CD14-positive monocyte (primary cell): ENCODE measurements around the gene C17orf100. TPM values are rescaled to one million over a fixed set of nuclear protein-coding genes. Genes with fewer than 3 reads are reported as not detected.
"Not testable (repeated sequence)": the region's sequence is repeated elsewhere in the genome, so short reads cannot be mapped to it uniquely, and the experiment has no call there.

Source experiments
- DNase-seq, 3 donors: peaks; one replicate each; pipeline ENCODE4 v3.0.0-alpha.2; 2011 to 2022
- H2AFZ ChIP-seq: 2 replicates; pipeline ENCODE4 v1.6.0; 2012; ENCODE audit warnings: mild to moderate bottlenecking, low read depth, low read length, inconsistent platforms; ENCODE audit not compliant: insufficient read depth, poor library complexity, severe bottlenecking
- H3K27ac ChIP-seq, 2 donors: 1 replicate in 1 of 2; 2 replicates in 1 of 2; pipeline ENCODE4 v1.5.1; 2012 to 2013; ENCODE audit warnings: low read length in 2 of 2, control low read depth in 1 of 2, inconsistent platforms in 1 of 2, low read depth in 1 of 2, mild to moderate bottlenecking in 1 of 2
- H3K27me3 ChIP-seq, 2 donors: one replicate each; pipeline versions ENCODE4 v1.6.0 to v1.6.1; 2011 to 2013; ENCODE audit warnings: low read length in 2 of 2; ENCODE audit not compliant: control insufficient read depth in 2 of 2, insufficient read depth in 2 of 2
- H3K36me3 ChIP-seq, 2 donors: replicated peaks in 1 of 2; 1 replicate in 1 of 2; 2 replicates in 1 of 2; pipeline versions ENCODE4 v1.5.1 to v1.6.1; 2012 to 2013; ENCODE audit warnings: low read length in 2 of 2, control low read depth in 1 of 2, inconsistent platforms in 1 of 2, mild to moderate bottlenecking in 1 of 2; ENCODE audit not compliant: insufficient read depth in 2 of 2, control insufficient read depth in 1 of 2
- H3K4me1 ChIP-seq, 2 donors: 1 replicate in 1 of 2; 2 replicates in 1 of 2; pipeline versions ENCODE4 v1.5.1 to v1.6.1; 2012 to 2013; ENCODE audit warnings: low read length in 2 of 2, control low read depth in 1 of 2, inconsistent platforms in 1 of 2, mild to moderate bottlenecking in 1 of 2, moderate library complexity in 1 of 2; ENCODE audit not compliant: insufficient read depth in 2 of 2, control insufficient read depth in 1 of 2
- H3K4me2 ChIP-seq: replicated peaks from 2 replicates; pipeline ENCODE3; 2012; ENCODE audit warnings: low read length, moderate library complexity, mild to moderate bottlenecking; ENCODE audit not compliant: poor library complexity, severe bottlenecking; ENCODE audit errors: extremely low read depth
- H3K4me3 ChIP-seq, 3 experiments: fragments of 200-600 bp in 1 of 3; sonication (generic) in 1 of 3; replicated peaks in 1 of 3; 1 replicate in 2 of 3; 2 replicates in 1 of 3; pipeline ENCODE4 v1.5.1; 2011 to 2013; ENCODE audit warnings: low read length in 3 of 3, mild to moderate bottlenecking in 3 of 3, control low read depth in 2 of 3, low read depth in 2 of 3, inconsistent platforms in 1 of 3, moderate library complexity in 1 of 3
- H3K79me2 ChIP-seq: 2 replicates; pipeline ENCODE4 v1.6.0; 2012; ENCODE audit warnings: mild to moderate bottlenecking, control low read depth, inconsistent platforms, low read length, moderate library complexity; ENCODE audit not compliant: insufficient read depth
- H3K9ac ChIP-seq: 2 replicates; pipeline ENCODE4 v1.6.0; 2017; ENCODE audit warnings: low read length, mild to moderate bottlenecking; ENCODE audit not compliant: insufficient read depth, poor library complexity, severe bottlenecking
- H3K9me3 ChIP-seq, 2 donors: replicated peaks in 1 of 2; 1 replicate in 1 of 2; 2 replicates in 1 of 2; pipeline versions ENCODE4 v1.5.1 to v1.6.1; 2012 to 2013; ENCODE audit warnings: low read length in 2 of 2, control low read depth in 1 of 2; ENCODE audit not compliant: control insufficient read depth in 1 of 2, insufficient read depth in 1 of 2
- H4K20me1 ChIP-seq: 2 replicates; pipeline ENCODE4 v1.6.0; 2012; ENCODE audit warnings: mild to moderate bottlenecking, low read length, control low read depth, moderate library complexity; ENCODE audit not compliant: insufficient read depth
- H3K27ac Mint-ChIP-seq, 7 donors: one replicate each; pipeline ENCODE4 v1.8.0; 2020; ENCODE audit warnings: mild to moderate bottlenecking in 7 of 7, mixed read lengths in 7 of 7, moderate library complexity in 6 of 7, inconsistent platforms in 2 of 7
- H3K27me3 Mint-ChIP-seq, 3 donors: one replicate each; pipeline ENCODE4 v1.8.0; 2021 to 2022; ENCODE audit warnings: low read depth in 3 of 3, mild to moderate bottlenecking in 3 of 3, mixed read lengths in 3 of 3, moderate library complexity in 3 of 3, inconsistent platforms in 1 of 3
- H3K36me3 Mint-ChIP-seq, 2 donors: one replicate each; pipeline ENCODE4 v1.8.0; 2020; ENCODE audit warnings: mixed read lengths in 2 of 2, inconsistent platforms in 1 of 2, mild to moderate bottlenecking in 1 of 2
- H3K4me1 Mint-ChIP-seq: one replicate; pipeline ENCODE4 v1.8.0; 2020; ENCODE audit warnings: mild to moderate bottlenecking, mixed read lengths
- H3K4me3 Mint-ChIP-seq, 2 donors: one replicate each; pipeline ENCODE4 v1.8.0; 2020; ENCODE audit warnings: mild to moderate bottlenecking in 2 of 2, mixed read lengths in 2 of 2, moderate library complexity in 1 of 2
- H3K9me3 Mint-ChIP-seq, 7 donors: one replicate each; pipeline ENCODE4 v1.8.0; 2020 to 2022; ENCODE audit warnings: mixed read lengths in 7 of 7, mild to moderate bottlenecking in 6 of 7, moderate library complexity in 6 of 7, inconsistent platforms in 2 of 7
- CTCF ChIP-seq: fragments of 200-600 bp; IDR thresholded peaks from one replicate; pipeline ENCODE4 v1.8.0; 2022; ENCODE audit warnings: antibody characterized with exemption, mild to moderate bottlenecking
- WGBS: methylation state at CpG from one replicate; pipeline ENCODE4 v1.1.5; 2013; ENCODE audit warnings: missing lambda C conversion rate; ENCODE audit not compliant: insufficient coverage; 5-methylcytosine and 5-hydroxymethylcytosine counted together
- intact Hi-C, 2 donors: fragments of 100-400 bp; cut with micrococcal nuclease; formaldehyde crosslinking; loops; one replicate each; pipeline versions ENCODE4 v1.15.0 to v1.15.1; 2023
- polyA plus RNA-seq, 3 donors: library from polyadenylated mRNA; depleted of rRNA in 1 of 3; unstranded in 2 of 3; stranded (reverse) in 1 of 3; fragments of 300-500 nt in 2 of 3; fragments of >200 nt in 1 of 3; fragmentation: Illumina TruSeq in 2 of 3; gene quantifications; 1 replicate in 2 of 3; 2 replicates in 1 of 3; pipeline ENCODE4 v1.2.3, GENCODE V29; 2012 to 2021

The C17orf100 gene
- polyA plus RNA-seq, 3 donors, result 0.51 to 1.8 (median 1.2) TPM

- Histone ChIP-seq H3K9ac (no peak overlapping the region), H3K4me1 (peaks cover 37 to 38% of the 10 kb centered on the region in 2 donors), H3K27ac (no peak overlapping the region), H3K4me3 (peak overlapping the region in 1 of 3 experiments; percentile 43), H3K4me2 (peak overlapping the region; percentile 50), H3K36me3 (no peaks in the 10 kb centered on the region), H3K79me2 (no peaks in the 10 kb centered on the region), H2AFZ (peak overlapping the region; percentile 55), H4K20me1 (no peaks in the 10 kb centered on the region), H3K9me3 (peaks cover 0 to 8% of the 10 kb centered on the region in 2 donors), H3K27me3 (peaks cover 6 to 26% of the 10 kb centered on the region in 2 donors)
- no CpG with 5 or more reads among the region's 2 CpGs for WGBS
- Mint-ChIP-seq H3K27me3 (peaks cover 29 to 44% (median 39%) of the 10 kb centered on the region in 3 donors), H3K4me1 (peaks cover 40% of the 10 kb centered on the region), H3K4me3 (peak overlapping the region in 1 of 2 donors; percentile 83), H3K36me3 (peaks cover 2 to 7% of the 10 kb centered on the region in 2 donors), H3K27ac (peak overlapping the region in 1 of 7 donors; percentile 69), H3K9me3 (peaks cover 0 to 13% (median 3%) of the 10 kb centered on the region in 7 donors)
- TF ChIP-seq CTCF, result no peak
- intact Hi-C loops, result loop anchor here in 1 of 2 donors (10.0 kb wide), 1 partner anchor 333 kb away; the partner anchor contains the start of gene ALOX12
- no peak for DNase-seq
Measured at GRCh38 chr17:6661464-6661848, 9.9 kb downstream of the C17orf100 start.

DNA sequence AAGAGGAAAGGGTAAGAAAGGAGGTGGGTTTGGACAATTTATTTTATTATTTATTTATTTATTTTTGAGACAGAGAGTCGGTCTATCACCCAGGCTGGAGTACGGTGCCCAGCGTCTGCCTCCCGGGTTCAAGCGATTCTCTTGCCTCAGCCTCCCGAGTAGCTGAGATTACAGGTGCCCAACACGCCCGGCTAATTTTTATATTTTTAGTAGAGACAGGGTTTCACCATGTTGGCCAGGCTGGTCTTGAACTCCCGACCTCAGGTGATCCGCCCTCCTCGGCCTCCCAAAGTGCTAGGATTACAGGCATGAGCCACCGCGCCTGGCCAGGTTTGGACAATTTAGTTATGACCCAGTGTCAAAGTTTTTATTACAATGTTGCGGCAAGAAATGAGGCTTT, 11.6 kb downstream of the C17orf100 start:
- H3K36me3 ChIP-seq, H3K36me3 Mint-ChIP-seq, H3K4me2 ChIP-seq, H3K27ac ChIP-seq, H3K27ac Mint-ChIP-seq, H4K20me1 ChIP-seq, H3K9ac ChIP-seq, H3K9me3 Mint-ChIP-seq, H3K9me3 ChIP-seq, H3K79me2 ChIP-seq, DNase-seq, H2AFZ ChIP-seq, H3K4me3 ChIP-seq: not testable (repeated sequence)
- H3K4me3 Mint-ChIP-seq, result peak overlapping the region in 1 of 2 donors; percentile 68
- Histone ChIP-seq H3K27me3 (peaks cover 0 to 17% of the 10 kb centered on the region in 2 donors), H3K4me1 (peaks cover 24 to 25% of the 10 kb centered on the region in 2 donors)
- H3K4me1 Mint-ChIP-seq, result peaks cover 31% of the 10 kb centered on the region
- intact Hi-C loops, result loop anchor here in 1 of 2 donors (10.0 kb wide), 1 partner anchor 332 kb away; the partner anchor contains the start of gene ALOX12
- over 99% methylated on average over 11 of the region's 14 CpGs for WGBS
- H3K27me3 Mint-ChIP-seq, result peaks cover 22 to 43% (median 41%) of the 10 kb centered on the region in 3 donors
